Endometrial microvascular endothelial cells (primary cell): ENCODE data around the gene NXT1. TPM values are rescaled to one million over a fixed set of nuclear protein-coding genes. Genes with fewer than 3 reads are reported as not detected.
"Not testable (repeated sequence)": the region's sequence is repeated elsewhere in the genome, so short reads cannot be mapped to it uniquely, and the experiment has no call there.

Experiments
- in situ Hi-C: cut with HindIII; loops from 2 replicates; pipeline ENCODE4 v1.10.0; 2017; ENCODE audit warnings: low sequenced_read_pairs, low pct_unique_long_range_greater_than_20kb; ENCODE audit errors: inconsistent ontology term
- total RNA-seq: library from RNA; depleted of rRNA; stranded (reverse); fragments of >200 nt; gene quantifications from one replicate; pipeline ENCODE4 v1.2.3, GENCODE V29; 2015; ENCODE audit errors: inconsistent ontology term

Gene NXT1
- 35.5 TPM for total RNA-seq

DNA sequence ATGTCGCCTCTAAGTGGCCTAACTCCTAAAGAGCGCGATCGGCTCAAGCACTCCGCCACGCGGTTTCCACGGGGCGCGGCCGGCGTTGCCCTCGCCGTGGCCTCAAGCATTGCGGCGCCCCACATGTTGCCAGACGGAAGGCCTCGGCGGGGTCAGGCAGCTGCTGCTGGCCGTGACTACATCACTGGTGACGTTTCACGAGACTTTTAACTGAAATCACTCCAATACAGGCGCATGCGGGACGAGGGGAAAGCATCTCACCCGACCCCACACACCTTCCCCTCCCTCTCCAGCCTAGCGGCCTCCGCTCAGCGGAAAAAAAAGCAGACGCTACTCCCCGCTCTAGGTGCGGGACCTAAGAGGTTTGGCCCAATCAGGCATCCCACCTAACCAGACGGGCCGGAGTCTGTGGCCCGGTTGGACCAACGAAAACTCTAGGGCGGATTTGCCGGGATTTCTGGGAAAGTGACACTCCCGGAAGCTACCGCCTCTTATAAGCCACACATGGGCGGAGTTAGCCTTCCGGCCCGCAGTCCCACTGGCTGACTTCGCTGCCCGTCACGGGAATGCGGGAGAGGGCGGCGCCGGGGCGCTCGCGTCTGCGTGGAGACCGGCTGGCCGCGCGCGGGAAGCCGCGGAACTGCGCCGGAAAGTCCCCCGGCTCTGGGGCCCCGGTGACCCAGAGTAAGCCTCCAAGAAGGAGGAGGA is at the start of gene NXT1:
TSS of gene NXT1 (plus strand) at position 596 of the 708 bp plus-strand sequence. CDS start 3,251 bp downstream, outside the sequence.
- in situ Hi-C loops = no loop called here

DNA sequence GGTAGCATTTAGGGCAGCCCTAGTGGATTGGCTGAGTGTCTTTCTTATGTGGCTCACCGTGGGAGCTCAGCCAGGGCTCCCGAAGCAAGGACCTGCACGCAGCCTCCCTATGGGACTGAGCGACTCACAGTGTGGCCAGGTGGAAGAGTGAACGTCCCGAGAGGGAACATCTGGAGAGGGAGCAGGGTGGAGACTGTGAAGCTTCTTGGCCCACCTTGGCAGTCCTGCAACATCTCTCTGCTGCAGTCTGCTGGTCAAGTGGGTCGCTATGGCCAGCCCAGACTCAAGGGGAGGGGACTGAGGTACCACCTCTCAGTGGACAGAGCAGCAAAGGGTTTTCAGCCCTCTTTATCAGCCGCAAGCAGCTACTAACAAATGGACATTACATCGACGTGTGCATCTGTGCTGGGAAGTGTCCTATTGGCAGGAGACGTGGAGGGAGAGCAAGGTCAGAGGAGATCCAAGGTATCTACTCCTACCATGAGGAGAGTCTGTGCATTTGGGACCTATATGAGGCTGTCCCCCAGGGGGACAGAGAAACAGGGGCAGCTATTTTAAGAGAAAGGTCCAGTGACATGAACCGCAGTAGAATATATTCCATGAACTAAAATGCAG is 49.0 kb upstream of the NXT1 start:
- in situ Hi-C loops = no loop called here

DNA sequence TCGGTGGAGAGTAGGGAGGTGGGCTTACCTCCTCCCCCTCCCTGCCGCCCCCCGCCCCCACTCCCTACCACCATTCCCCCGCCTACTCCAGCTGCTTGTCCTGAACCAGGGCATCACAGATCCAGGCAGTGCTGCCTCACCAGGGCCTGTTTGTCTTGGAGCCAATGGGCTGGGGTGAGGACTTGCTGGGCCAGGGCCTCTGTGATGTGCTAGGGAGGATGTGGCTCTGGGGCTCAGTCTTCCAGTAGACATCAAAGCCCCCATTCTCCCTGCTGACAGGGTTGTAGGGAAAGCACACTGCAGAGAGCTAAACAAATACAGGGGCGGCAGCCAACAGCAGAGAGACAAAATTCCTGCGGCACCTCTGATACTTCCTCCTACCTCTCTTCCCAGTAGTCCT is 48.2 kb upstream of the NXT1 start:
- in situ Hi-C loops = no loop called here

DNA sequence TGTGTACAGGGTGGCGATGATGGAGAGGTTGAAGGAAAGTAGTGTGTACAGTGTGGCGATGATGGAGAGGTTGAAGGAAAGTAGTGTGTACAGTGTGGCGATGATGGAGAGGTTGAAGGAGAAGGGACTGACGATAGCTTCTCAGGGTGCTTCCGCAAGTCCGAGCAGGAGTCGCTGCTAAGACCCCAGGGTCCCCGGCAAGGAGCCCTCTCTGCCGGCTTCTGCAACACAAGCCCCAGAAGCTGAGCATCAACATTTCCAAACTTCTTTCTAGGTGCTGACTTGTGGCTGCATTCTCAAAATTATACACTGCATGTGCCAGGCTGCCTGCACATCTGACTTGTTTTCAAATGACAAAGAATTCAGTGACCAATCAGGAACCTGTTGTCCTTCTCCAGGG is 47.8 kb upstream of the NXT1 start:
- in situ Hi-C loops = no loop called here

DNA sequence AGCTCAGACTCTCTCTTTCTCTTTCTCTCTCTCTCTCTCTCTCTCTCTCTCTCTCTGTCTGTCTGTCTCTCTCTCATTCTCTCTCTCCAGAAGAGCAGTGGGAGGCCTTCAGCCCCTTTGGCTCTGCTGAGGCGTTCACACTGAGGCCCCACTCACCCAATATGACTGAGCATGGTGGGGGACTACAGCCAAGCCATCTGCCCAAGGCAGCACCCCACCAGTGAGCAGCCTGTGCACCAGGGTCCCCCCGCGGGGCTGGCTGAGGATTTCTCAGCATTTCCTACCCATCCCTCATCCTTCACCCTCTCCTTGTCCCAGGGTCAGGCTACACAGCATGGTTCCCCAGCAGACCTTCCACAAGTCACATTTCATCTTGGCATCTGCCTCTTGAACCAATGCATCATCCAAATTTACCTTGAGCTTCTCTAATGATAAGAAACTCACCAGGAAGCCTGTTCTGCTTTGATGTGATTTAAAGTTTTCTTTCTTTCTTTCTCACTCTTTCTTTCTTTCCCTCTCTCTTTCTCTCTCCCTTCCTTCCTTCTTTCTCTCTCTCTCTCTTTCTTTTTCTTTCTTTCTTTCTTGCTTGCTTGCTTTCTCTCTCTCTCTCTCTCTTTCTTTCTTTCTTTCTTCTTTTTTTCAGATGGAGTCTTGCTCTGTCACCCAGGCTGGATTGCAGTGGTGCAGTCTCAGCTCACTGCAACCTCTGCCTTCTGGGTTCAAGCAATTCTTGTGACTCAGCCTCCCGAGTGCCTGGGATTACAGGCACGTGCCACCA is 47.1 kb upstream of the NXT1 start:
- in situ Hi-C loops = no loop called here

DNA sequence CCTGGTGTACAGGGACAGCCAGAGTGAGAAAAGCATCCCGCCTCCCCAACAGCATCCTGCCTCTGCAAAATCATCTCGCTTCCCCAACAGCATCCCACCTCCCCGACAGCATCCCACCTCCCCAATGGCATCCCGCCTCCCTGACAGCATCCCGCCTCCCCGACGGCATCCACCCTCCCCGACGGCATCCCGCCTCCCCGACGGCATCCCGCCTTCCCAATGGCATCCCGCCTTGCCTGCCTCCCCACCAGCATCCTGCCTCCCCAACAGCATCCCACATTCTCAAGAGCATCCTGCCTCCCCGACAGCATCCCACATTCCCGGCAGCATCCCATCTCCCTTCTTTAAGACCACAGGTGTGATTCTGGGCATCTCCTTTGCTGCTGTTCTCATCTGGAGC is 46.0 kb upstream of the NXT1 start:
- in situ Hi-C loops = no loop called here

DNA sequence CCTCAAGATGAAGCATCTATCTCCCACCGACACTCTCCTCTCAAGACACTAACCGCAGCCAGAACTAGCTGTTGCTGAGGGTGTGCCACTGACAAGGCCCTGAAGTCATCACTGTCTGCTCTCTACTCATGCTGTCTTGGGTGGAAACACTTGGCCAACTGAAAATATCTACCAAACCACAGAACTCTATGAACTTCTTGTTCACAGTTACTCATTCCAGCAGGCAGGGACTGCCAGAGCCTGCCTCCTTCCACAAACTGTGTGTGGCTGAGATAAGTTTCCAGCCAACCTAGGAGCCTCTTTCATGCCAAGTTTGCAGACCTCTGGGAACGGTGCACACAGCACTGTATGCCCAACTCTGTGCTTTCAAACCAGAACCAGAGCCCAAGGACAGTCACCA is 45.5 kb upstream of the NXT1 start:
- in situ Hi-C loops = no loop called here

DNA sequence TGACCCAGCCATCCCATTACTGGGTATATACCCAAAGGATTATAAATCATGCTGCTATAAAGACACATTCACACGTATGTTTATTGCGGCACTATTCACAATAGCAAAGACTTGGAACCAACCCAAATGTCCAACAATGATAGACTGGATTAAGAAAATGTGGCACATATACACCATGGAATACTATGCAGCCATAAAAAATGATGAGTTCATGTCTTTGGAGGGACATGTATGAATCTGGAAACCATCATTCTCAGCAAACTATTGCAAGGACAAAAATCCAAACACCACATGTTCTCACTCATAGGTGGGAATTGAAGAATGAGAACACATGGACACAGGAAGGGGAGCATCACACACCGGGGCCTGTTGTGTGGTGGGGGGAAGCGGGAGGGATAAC is 43.2 kb upstream of the NXT1 start:
- in situ Hi-C loops = not testable (repeated sequence)

DNA sequence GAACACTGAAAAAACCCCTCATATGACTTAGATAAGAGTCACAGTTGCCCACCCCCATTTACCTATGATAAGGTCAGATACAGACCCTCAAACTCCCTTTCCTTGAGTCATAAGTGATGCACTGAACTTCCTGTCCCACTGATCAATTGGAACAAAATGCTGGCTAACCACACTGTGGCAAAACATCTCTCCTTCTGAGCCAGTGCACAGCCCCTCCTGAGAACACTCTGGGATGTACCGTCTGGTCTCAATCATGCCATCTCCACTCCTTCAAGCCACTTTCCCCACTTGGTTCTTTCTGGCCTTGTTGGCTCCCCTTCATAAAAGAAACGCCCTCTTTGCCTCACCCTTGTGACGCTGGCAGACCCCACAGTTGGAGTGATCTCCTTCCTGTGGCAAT is 42.6 kb upstream of the NXT1 start:
- in situ Hi-C loops = no loop called here

DNA sequence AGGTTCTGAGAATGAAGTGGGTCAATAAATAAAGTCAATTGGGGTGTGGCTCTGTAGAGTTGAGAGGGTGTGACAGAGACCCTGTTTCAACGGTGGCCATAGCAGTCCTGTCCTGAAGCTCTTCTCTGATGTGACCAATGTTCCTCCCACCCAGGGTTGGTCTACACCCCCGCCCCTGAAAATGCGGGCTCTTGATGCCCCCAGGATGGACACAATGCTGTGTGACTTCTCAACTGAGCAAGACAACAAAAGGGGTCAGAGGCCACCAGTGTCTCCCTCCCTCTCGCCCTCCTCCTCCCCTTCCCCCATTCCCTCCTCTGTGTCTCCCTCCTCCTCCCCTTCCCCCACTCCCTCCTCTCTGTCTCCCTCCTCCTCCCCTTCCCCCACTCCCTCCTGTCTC is 41.7 kb upstream of the NXT1 start:
- in situ Hi-C loops = no loop called here

DNA sequence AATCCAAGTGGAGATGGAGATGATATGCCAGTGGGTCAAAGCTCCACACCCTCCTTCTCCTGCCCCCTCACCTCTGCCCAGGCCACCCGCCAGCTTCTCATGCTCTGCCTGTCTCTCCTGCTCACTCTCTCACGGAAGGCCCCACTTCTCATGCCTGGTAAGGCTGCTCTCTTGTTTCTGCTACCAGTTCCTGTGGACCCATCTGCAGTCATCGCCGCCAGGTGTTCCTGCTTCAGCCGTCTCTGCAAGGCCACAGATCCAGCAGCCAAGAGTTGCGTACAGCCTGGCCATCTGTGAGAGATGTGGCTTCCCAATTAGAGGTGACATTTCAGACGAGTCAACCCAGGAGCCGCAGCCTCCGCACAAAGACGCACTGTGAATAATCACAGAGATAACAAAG is 40.8 kb upstream of the NXT1 start:
- in situ Hi-C loops = no loop called here

DNA sequence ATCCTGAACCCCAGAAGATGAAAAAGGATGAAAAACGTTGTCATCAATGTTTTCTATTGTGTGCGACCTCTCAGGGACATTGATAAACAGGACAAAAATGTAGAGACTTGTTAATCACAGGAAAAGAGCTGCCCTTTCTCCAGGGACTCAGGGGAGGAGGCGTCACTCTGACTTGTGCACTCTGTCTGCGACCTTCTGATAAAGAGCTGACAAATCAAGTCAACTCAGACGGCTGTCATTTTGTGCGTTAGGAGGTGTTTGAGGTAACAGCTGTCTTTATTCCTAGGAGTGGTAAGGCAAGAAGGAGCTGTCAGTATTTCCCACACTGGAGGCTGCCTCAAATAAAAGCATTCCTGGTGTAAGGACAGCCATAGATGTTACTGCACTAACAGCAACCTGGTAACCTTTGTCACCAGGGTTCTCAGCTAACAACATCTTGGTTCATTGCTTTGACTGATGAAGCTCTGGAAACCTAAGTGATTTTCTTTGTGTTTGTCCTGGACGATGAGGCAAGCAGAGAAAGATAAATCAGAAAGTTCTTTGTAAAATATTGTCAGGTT is 38.6 kb upstream of the NXT1 start:
- in situ Hi-C loops = no loop called here

DNA sequence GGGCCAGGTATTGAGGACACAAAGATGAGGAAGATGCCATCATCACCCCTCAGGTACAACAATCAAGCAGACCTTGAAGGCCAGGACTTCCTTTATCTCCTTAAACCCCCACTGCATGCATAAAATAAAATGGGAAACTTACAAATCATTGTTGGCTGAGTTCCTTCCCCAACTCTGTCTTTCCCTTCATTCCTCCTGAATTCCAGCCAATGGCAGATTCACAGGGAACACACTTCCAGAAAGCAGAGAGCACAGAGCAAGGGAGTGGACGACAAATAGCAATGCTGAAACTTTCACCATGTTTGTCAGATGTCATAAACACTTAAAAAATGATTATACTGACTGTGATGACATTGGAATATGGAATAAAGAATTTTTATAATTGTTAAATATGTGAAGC is 37.3 kb upstream of the NXT1 start:
- in situ Hi-C loops = no loop called here

DNA sequence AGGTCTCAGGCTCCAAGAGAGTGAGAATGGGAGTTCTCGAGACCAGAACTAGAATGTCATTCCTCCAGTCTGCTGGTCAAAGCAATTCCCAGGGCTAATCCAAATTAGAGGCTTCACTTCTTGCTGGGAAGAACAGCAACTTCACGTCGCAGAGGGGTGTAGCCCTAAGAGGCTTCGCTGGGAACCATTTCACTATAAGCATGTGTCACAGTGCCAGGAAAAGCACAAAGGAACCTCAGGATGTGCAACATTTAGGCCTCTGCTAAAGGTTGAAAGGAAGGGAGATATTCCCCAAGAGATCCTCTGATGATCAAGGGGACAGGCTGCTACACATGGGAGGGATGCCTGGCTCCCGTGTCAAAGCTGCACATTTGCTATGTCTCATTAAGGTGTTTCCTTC is 35.9 kb upstream of the NXT1 start:
- in situ Hi-C loops = no loop called here

DNA sequence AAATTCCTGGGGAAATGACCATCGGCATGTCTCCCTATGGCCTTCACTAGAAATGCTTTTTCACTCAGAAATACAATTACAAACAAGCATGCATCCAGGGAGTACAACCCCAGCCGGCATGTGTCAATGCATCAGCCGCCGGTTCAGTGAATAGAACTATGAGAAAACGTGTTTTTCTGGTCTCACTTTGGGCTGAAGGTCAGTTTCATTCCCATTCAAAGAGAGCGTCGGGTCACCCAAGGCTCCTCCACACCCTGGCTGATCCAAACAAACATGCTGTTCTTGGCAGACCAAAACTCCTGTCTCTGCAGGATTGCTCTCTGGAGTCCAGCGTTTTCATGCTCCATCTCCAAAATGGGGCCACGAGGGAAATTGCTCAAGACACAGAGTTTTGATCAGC is 35.5 kb upstream of the NXT1 start:
- in situ Hi-C loops = no loop called here

DNA sequence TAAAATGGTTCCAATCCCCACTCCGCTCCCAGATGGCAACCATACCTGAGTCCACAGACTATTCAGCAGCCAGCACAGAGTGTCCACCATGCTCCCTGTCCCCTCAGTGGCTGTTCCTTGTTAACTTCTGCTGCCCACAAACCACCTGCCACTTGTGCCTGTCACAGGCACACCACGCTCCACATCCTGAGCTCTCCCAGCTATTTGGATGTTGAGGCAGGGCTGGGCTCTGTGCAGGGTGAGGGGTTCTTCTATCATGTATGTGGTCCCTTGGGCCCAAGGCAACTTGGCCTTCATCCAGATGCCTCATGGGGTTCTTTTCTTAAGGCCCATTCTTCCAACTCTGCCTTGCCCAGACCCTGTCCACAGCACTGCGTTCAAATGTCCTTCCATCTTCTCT is 34.0 kb upstream of the NXT1 start:
- in situ Hi-C loops = no loop called here

DNA sequence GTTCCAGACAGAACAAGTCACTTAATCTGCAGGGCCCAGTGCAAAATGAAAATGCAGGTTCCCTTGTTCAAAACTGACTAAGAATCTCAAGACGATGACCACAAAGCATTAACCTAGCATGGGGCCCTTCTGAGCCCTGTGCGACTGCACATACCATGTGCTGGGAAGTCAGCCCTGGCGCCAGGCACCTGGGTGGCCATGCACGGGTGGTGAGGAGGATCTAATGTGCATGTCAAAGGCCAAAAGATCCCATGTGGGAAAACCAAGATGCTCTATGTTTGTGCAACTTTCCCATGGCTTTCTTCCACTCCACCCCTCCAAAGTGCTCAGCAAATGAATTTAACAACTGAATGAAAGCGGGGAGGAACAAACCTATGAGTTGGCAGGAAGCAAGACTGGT is 33.5 kb upstream of the NXT1 start:
- in situ Hi-C loops = no loop called here

DNA sequence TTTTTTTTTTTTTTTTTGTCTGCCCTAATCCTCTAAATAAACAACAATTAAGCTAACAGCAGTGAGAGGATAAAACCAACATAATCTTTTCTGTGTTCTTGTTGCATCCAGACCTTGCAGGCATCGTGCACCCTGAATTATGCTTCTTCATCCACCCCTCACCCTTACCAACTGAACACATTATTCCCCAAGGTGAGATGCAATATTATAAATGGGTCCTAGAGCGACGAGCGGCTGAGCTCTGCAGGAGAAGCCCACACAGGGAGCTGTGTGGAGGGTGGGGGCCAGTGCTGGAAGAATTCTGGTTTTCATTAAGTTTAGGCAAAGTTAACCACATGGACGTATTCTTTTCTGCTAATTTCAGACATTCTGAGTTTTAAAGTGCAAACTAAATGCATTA is 32.2 kb upstream of the NXT1 start:
- in situ Hi-C loops = no loop called here

DNA sequence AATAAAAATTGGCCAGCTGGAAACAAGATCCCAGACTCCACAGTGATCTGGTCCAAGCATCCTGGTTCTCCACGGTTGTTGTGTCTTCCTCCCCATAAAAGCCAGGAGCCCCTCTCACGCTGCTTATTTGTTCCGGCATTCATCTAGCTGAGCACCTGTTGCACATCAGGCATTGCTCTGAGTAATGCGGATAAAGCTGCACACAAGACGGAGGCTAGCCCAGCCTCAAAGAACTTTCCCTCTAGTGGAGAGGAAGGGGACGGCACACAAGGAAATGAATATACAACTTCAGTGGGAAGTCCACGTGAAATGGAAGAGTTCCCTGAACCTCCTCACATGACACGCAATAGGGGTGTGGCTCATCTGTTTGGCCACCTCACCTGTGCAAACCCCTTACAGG is 30.3 kb upstream of the NXT1 start:
- in situ Hi-C loops = no loop called here

DNA sequence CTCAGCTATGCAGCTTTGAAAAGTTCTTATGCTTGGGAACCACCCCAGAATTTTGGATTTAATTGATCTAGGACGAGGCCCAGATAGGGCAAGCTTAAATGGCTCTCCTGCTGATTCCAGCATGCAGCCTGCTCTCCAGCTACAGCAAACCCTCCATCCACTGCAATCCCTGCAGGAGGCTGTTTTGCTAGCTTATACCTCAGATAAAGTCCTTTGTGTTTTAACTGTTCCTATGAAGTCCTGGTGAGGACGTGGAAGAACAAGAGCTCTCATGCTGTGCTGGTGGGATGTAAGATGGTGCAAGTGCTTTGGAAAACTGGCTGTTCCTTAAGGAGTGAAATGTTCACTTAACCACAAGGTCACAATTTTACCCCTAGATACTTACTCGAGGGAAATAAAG is 25.5 kb upstream of the NXT1 start:
- in situ Hi-C loops = no loop called here
